H9 (cell line): Measurements from ENCODE around the gene COTL1. TPM values are rescaled to one million over a fixed set of nuclear protein-coding genes. Genes with fewer than 3 reads are reported as not detected.

Experiments
- DNase-seq: peaks from one replicate; pipeline ENCODE4 v3.0.0-alpha.2; 2017
- H2AFZ ChIP-seq: one replicate; pipeline ENCODE4 v1.6.1; 2013; ENCODE audit warnings: mild to moderate bottlenecking, low read length, control low read depth, moderate library complexity
- H2AK5ac ChIP-seq: 2 replicates; pipeline ENCODE4 v1.6.1; 2013; ENCODE audit warnings: low read length, control low read depth, mixed read lengths; ENCODE audit not compliant: insufficient read length
- H2BK120ac ChIP-seq: one replicate; pipeline ENCODE4 v1.6.1; 2013; ENCODE audit warnings: low read depth, mild to moderate bottlenecking, low read length, control low read depth, inconsistent platforms; ENCODE audit not compliant: poor library complexity, severe bottlenecking
- H2BK12ac ChIP-seq: 2 replicates; pipeline ENCODE4 v1.6.1; 2013; ENCODE audit warnings: low read length, control low read depth, mixed read lengths, low read depth; ENCODE audit not compliant: insufficient read length
- H2BK15ac ChIP-seq: 2 replicates; pipeline ENCODE4 v1.6.1; 2013; ENCODE audit warnings: low read depth, low read length, control low read depth
- H2BK20ac ChIP-seq: one replicate; pipeline ENCODE4 v1.6.1; 2013; ENCODE audit warnings: low read depth, mild to moderate bottlenecking, low read length, control low read depth, inconsistent platforms; ENCODE audit not compliant: poor library complexity, severe bottlenecking
- H2BK5ac ChIP-seq: 2 replicates; pipeline ENCODE4 v1.6.1; 2013; ENCODE audit warnings: low read length, control low read depth, mixed read lengths; ENCODE audit not compliant: insufficient read length
- H3K14ac ChIP-seq: 2 replicates; pipeline ENCODE4 v1.6.1; 2013; ENCODE audit warnings: low read length, control low read depth; ENCODE audit not compliant: insufficient read depth
- H3K18ac ChIP-seq: 2 replicates; pipeline ENCODE4 v1.6.1; 2013; ENCODE audit warnings: low read depth, mild to moderate bottlenecking, mixed read lengths, low read length, control low read depth; ENCODE audit not compliant: insufficient read length
- H3K23ac ChIP-seq: 2 replicates; pipeline ENCODE4 v1.6.1; 2013; ENCODE audit warnings: low read length, control low read depth, mixed read lengths, low read depth; ENCODE audit not compliant: insufficient read length
- H3K23me2 ChIP-seq: 2 replicates; pipeline ENCODE4 v1.6.1; 2013; ENCODE audit warnings: low read depth, mild to moderate bottlenecking, mixed read lengths, low read length, control low read depth; ENCODE audit not compliant: insufficient read length, poor library complexity, severe bottlenecking
- H3K27ac ChIP-seq: 2 replicates; pipeline ENCODE4 v1.5.1; 2013; ENCODE audit warnings: low read length, control low read depth, mixed read lengths, low read depth; ENCODE audit not compliant: insufficient read length
- H3K27me3 ChIP-seq: 2 replicates; pipeline ENCODE4 v1.6.1; 2013; ENCODE audit warnings: low read length, control low read depth, inconsistent platforms; ENCODE audit not compliant: insufficient read depth
- H3K4ac ChIP-seq: 2 replicates; pipeline ENCODE4 v1.6.1; 2013; ENCODE audit warnings: low read depth, mild to moderate bottlenecking, control low read depth, inconsistent platforms, low read length, moderate library complexity
- H3K4me1 ChIP-seq: 2 replicates; pipeline ENCODE4 v1.6.1; 2013; ENCODE audit warnings: low read length, control low read depth, inconsistent platforms; ENCODE audit not compliant: insufficient read depth
- H3K4me2 ChIP-seq: 2 replicates; pipeline ENCODE4 v1.6.1; 2013; ENCODE audit warnings: low read length, control low read depth, mixed read lengths; ENCODE audit not compliant: insufficient read length, insufficient read depth
- H3K56ac ChIP-seq: 2 replicates; pipeline ENCODE4 v1.6.1; 2013; ENCODE audit warnings: low read depth, mild to moderate bottlenecking, mixed read lengths, low read length, control low read depth; ENCODE audit not compliant: insufficient read length
- H3K79me1 ChIP-seq: 2 replicates; pipeline ENCODE4 v1.6.1; 2013; ENCODE audit warnings: low read depth, mild to moderate bottlenecking, moderate library complexity, low read length, control low read depth, inconsistent platforms; ENCODE audit not compliant: insufficient read depth, poor library complexity, severe bottlenecking
- H3K79me2 ChIP-seq: 2 replicates; pipeline ENCODE4 v1.6.1; 2013; ENCODE audit warnings: low read length, control low read depth, inconsistent platforms; ENCODE audit not compliant: insufficient read depth
- H3K9ac ChIP-seq: 2 replicates; pipeline ENCODE4 v1.6.1; 2013; ENCODE audit warnings: low read length, control low read depth, mixed read lengths; ENCODE audit not compliant: insufficient read length; ENCODE audit errors: extremely low read depth
- H3K9me3 ChIP-seq: one replicate; pipeline ENCODE4 v1.6.1; 2013; ENCODE audit warnings: low read depth, low read length, inconsistent platforms; ENCODE audit not compliant: control insufficient read depth
- H3T11ph ChIP-seq: one replicate; pipeline ENCODE4 v1.6.1; 2013; ENCODE audit warnings: mild to moderate bottlenecking, low read length, control low read depth, inconsistent platforms
- H4K20me1 ChIP-seq: one replicate; pipeline ENCODE4 v1.6.1; 2013; ENCODE audit not compliant: control insufficient read depth, insufficient read length, insufficient read depth
- H4K5ac ChIP-seq: 2 replicates; pipeline ENCODE4 v1.6.1; 2013; ENCODE audit warnings: low read depth, mild to moderate bottlenecking, mixed read lengths, low read length, control low read depth; ENCODE audit not compliant: insufficient read length
- H4K8ac ChIP-seq: replicated peaks from 2 replicates; pipeline ENCODE4 v1.6.1; 2013; ENCODE audit warnings: low read length, control low read depth, mixed read lengths, low read depth; ENCODE audit not compliant: insufficient read length
- H4K91ac ChIP-seq: 2 replicates; pipeline ENCODE4 v1.6.1; 2013; ENCODE audit warnings: low read depth, mild to moderate bottlenecking, moderate library complexity, mixed read lengths, low read length, control low read depth; ENCODE audit not compliant: insufficient read length
- H3K27ac Mint-ChIP-seq, 3 experiments: 2 replicates in 2 of 3; 3 replicates in 1 of 3; pipeline ENCODE4 v1.8.0; 2020 to 2021; ENCODE audit warnings: mixed read lengths in 3 of 3, mild to moderate bottlenecking in 1 of 3, moderate library complexity in 1 of 3
- H3K27me3 Mint-ChIP-seq: 2 replicates; pipeline ENCODE4 v1.8.0; 2021; ENCODE audit warnings: low read depth, mild to moderate bottlenecking, moderate library complexity, mixed read lengths
- H3K36me3 Mint-ChIP-seq, 3 experiments: 2 replicates in 2 of 3; 3 replicates in 1 of 3; pipeline ENCODE4 v1.8.0; 2020 to 2021; ENCODE audit warnings: low read depth in 3 of 3, mixed read lengths in 3 of 3; ENCODE audit not compliant: insufficient read depth in 1 of 3
- H3K4me1 Mint-ChIP-seq, 2 experiments: 2 replicates each; pipeline ENCODE4 v1.8.0; 2020; ENCODE audit warnings: mixed read lengths in 2 of 2
- H3K4me3 Mint-ChIP-seq, 2 experiments: 2 replicates in 1 of 2; 3 replicates in 1 of 2; pipeline ENCODE4 v1.8.0; 2020 to 2021; ENCODE audit warnings: mild to moderate bottlenecking in 2 of 2, mixed read lengths in 2 of 2, moderate library complexity in 1 of 2
- H3K9me3 Mint-ChIP-seq, 2 experiments: 2 replicates in 1 of 2; 3 replicates in 1 of 2; pipeline ENCODE4 v1.8.0; 2020; ENCODE audit warnings: mild to moderate bottlenecking in 2 of 2, mixed read lengths in 2 of 2, moderate library complexity in 1 of 2
- CTCF ChIP-seq: fragments of 200-600 bp; sonication (generic); conservative IDR thresholded peaks from 3 replicates; pipeline ENCODE4 v1.8.0; 2021; ENCODE audit warnings: antibody characterized with exemption, mild to moderate bottlenecking
- WGBS: extraction: QIAGEN DNeasy Blood & Tissue Kit; methylation state at CpG from one replicate; pipeline ENCODE4 v1.1.7; 2013; ENCODE audit warnings: missing lambda C conversion rate, low lambda C conversion rate, mixed read lengths; ENCODE audit not compliant: insufficient read length; ENCODE audit errors: extremely low coverage; 5-methylcytosine and 5-hydroxymethylcytosine counted together
- total RNA-seq: library from RNA; stranded (reverse); gene quantifications from 2 replicates; pipeline ENCODE4 v1.2.1, GENCODE V29; 2021

The COTL1 gene
- total RNA-seq, 1 experiment from 2014 or later: 81.4 TPM

- no peak overlapping the region for H3K27ac Mint-ChIP-seq
These were observed 65.7 kb downstream of the COTL1 start for GRCh38 chr16:84552135-84552534.

More at GRCh38 chr16:84552135-84552534, 65.7 kb downstream of the COTL1 start:
- no peak overlapping the region for H3T11ph ChIP-seq
- no CpG with 5 or more reads among the region's 4 CpGs for WGBS
- no peaks in the 10 kb centered on the region for H3K23me2 ChIP-seq
- H3K4me1 ChIP-seq: peaks cover 2% of the 10 kb centered on the region; the same call in 1 of the 2 replicates
- H3K79me2 ChIP-seq: no peaks in the 10 kb centered on the region
- no peaks in the 10 kb centered on the region for H3K79me1 ChIP-seq
- H3K14ac ChIP-seq: no peak overlapping the region
- Mint-ChIP-seq H3K9me3 (no peaks in the 10 kb centered on the region), H3K27me3 (no peaks in the 10 kb centered on the region; the same call in 1 of the 2 replicates), H3K4me1 (peaks cover 26 to 45% of the 10 kb centered on the region in 2 experiments), H3K36me3 (no peaks in the 10 kb centered on the region), H3K4me3 (no peak overlapping the region)
- no peak overlapping the region for H4K5ac ChIP-seq
- H2AFZ ChIP-seq: no peak overlapping the region
- no peaks in the 10 kb centered on the region for H3K27me3 ChIP-seq
- H3K27ac ChIP-seq: no peak overlapping the region
- DNase-seq: no peak
- no peak overlapping the region for H3K18ac ChIP-seq
- H2BK20ac ChIP-seq: no peak overlapping the region
- no peak overlapping the region for H3K4ac ChIP-seq
- H2AK5ac ChIP-seq: no peak overlapping the region
- no peak for TF ChIP-seq CTCF
- H3K56ac ChIP-seq: no peak overlapping the region
- no peak overlapping the region for H2BK120ac ChIP-seq
- no peaks in the 10 kb centered on the region for H3K9me3 ChIP-seq
- H2BK15ac ChIP-seq: no peak overlapping the region
- no peaks in the 10 kb centered on the region for H4K20me1 ChIP-seq
- H4K8ac ChIP-seq: no peak overlapping the region
- no peak overlapping the region for H4K91ac ChIP-seq
- no peak overlapping the region for H2BK12ac ChIP-seq
- no peak overlapping the region for H3K23ac ChIP-seq
- H2BK5ac ChIP-seq: no peak overlapping the region
- H3K4me2 ChIP-seq: no peak overlapping the region
- no peak overlapping the region for H3K9ac ChIP-seq
